HepG2 (cell line): ENCODE measurements around the gene JMJD6. TPM values are rescaled to one million over a fixed set of nuclear protein-coding genes. Genes with fewer than 3 reads are reported as not detected.
A peak's percentile ranks its signal among the peaks of the same experiment; 100 is the strongest.

Experiments used
- SKI ChIP-seq: fragments of 450-650 bp; IDR thresholded peaks from one replicate; pipeline ENCODE4 v1.6.1; 2018; ENCODE audit warnings: mild to moderate bottlenecking; ENCODE audit not compliant: partially characterized antibody
- SPEN ChIP-seq: sonication (generic); formaldehyde crosslinking; IDR thresholded peaks from 2 replicates; pipeline ENCODE4 v1.5.1; 2020; ENCODE audit warnings: low read depth, mild to moderate bottlenecking, missing genetic modification reagents
- ZC3H13 ChIP-seq: sonication (generic); formaldehyde crosslinking; IDR thresholded peaks from 2 replicates; pipeline ENCODE4 v1.8.1; 2023; ENCODE audit warnings: mild to moderate bottlenecking, missing genetic modification reagents, moderate library complexity
- ZNF451 ChIP-seq: sonication (generic); formaldehyde crosslinking; IDR thresholded peaks from 2 replicates; pipeline ENCODE4 v1.5.0; 2020; ENCODE audit warnings: mild to moderate bottlenecking, missing genetic modification reagents
- polyA plus RNA-seq, 8 experiments: library from polyadenylated mRNA; depleted of rRNA in 3 of 8; stranded (reverse) in 7 of 8; unstranded in 1 of 8; fragments of >200 nt; fragmentation: Illumina TruSeq in 4 of 8; extraction: Trizol in 4 of 8; gene quantifications; 2 replicates each; pipeline versions ENCODE4 v1.2.1 to v1.2.3, GENCODE V29; 2011 to 2016; ENCODE audit warnings: low read depth in 4 of 8, missing spikeins in 1 of 8, mixed read lengths in 1 of 8; ENCODE audit not compliant: insufficient read depth in 1 of 8
- total RNA-seq, 5 experiments: library from RNA; depleted of rRNA; stranded (reverse); fragments of >200 nt; fragmentation: Illumina TruSeq; extraction: Trizol; gene quantifications; 2 replicates each; pipeline ENCODE4 v1.2.3, GENCODE V29; 2016; ENCODE audit warnings: low read depth in 1 of 5
- TF ChIP-seq, protein P1 (sequence below): sonication (generic); formaldehyde crosslinking; IDR thresholded peaks from 2 replicates; pipeline ENCODE4 v1.4.0; 2020; ENCODE audit warnings: mild to moderate bottlenecking, missing genetic modification reagents, borderline replicate concordance
- TF ChIP-seq, protein P2 (sequence below): sonication (generic); formaldehyde crosslinking; IDR thresholded peaks from 2 replicates; pipeline ENCODE4 v1.5.0; 2020; ENCODE audit warnings: missing genetic modification reagents, mild to moderate bottlenecking, borderline replicate concordance
- TF ChIP-seq, protein P3 (sequence below): sonication (generic); formaldehyde crosslinking; IDR thresholded peaks from 2 replicates; pipeline ENCODE4 v1.4.0; 2020; ENCODE audit warnings: mild to moderate bottlenecking, missing genetic modification reagents
- TF ChIP-seq, protein P4 (sequence below): sonication (generic); formaldehyde crosslinking; IDR thresholded peaks from 2 replicates; pipeline ENCODE4 v1.9.0; 2021; ENCODE audit warnings: mild to moderate bottlenecking, missing genetic modification reagents
- TF ChIP-seq, protein P5 (sequence below): sonication (generic); formaldehyde crosslinking; IDR thresholded peaks from 2 replicates; pipeline ENCODE4 v1.5.0; 2020; ENCODE audit warnings: mild to moderate bottlenecking, missing genetic modification reagents

JMJD6 gene
- total and polyA plus RNA-seq, 2 of the 13 experiments (the other 11 are each of a cell fraction or from before 2014, with no cell fraction given): 33.6 to 41.0 TPM

DNA sequence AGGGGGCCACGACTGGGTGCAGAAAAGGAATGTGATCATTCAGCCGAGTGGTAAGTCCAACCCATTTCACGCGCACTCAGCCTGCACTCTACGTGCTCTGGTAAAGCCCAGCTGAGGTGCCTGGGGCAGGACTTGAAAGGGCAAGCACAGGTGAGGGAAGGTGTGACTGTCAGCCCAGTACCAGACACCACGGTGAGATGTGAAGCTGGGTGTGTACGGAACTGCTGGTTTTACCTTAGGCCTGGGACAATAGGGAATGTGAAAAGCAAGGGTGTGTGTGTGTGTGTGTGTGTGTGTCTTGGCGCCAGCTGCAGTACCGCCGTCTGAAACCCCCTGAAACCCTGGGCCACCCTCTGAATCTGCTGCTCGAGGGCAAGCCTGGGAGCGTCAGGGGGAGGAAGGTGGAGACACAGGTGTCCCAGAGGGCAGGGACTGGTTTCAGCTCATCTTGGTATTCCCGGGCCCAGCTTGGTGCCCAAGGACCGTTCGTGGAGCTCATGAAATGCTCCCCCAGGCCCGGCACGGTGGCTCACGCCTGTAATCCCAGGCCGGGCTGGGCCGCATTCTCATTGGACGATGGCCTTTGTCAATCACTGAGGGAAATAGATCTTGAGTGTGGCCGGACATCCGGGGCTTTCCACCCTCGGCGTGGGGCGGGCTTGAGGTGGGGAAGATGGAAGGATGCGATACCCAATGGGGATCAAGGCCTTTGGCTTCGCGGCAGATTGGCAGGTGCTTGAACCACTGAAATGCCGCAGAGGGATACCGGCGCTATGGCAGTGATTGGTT is 55.1 kb downstream of the JMJD6 start (continued):
- TF ChIP-seq, protein P1, sequence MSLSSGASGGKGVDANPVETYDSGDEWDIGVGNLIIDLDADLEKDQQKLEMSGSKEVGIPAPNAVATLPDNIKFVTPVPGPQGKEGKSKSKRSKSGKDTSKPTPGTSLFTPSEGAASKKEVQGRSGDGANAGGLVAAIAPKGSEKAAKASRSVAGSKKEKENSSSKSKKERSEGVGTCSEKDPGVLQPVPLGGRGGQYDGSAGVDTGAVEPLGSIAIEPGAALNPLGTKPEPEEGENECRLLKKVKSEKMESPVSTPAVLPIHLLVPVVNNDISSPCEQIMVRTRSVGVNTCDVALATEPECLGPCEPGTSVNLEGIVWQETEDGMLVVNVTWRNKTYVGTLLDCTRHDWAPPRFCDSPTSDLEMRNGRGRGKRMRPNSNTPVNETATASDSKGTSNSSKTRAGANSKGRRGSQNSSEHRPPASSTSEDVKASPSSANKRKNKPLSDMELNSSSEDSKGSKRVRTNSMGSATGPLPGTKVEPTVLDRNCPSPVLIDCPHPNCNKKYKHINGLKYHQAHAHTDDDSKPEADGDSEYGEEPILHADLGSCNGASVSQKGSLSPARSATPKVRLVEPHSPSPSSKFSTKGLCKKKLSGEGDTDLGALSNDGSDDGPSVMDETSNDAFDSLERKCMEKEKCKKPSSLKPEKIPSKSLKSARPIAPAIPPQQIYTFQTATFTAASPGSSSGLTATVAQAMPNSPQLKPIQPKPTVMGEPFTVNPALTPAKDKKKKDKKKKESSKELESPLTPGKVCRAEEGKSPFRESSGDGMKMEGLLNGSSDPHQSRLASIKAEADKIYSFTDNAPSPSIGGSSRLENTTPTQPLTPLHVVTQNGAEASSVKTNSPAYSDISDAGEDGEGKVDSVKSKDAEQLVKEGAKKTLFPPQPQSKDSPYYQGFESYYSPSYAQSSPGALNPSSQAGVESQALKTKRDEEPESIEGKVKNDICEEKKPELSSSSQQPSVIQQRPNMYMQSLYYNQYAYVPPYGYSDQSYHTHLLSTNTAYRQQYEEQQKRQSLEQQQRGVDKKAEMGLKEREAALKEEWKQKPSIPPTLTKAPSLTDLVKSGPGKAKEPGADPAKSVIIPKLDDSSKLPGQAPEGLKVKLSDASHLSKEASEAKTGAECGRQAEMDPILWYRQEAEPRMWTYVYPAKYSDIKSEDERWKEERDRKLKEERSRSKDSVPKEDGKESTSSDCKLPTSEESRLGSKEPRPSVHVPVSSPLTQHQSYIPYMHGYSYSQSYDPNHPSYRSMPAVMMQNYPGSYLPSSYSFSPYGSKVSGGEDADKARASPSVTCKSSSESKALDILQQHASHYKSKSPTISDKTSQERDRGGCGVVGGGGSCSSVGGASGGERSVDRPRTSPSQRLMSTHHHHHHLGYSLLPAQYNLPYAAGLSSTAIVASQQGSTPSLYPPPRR (CRISPR knock-in tag): no peak; the same call in 1 of the 2 replicates
- TF ChIP-seq, protein P2, sequence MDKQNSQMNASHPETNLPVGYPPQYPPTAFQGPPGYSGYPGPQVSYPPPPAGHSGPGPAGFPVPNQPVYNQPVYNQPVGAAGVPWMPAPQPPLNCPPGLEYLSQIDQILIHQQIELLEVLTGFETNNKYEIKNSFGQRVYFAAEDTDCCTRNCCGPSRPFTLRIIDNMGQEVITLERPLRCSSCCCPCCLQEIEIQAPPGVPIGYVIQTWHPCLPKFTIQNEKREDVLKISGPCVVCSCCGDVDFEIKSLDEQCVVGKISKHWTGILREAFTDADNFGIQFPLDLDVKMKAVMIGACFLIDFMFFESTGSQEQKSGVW: no peak
- TF ChIP-seq, protein P3, sequence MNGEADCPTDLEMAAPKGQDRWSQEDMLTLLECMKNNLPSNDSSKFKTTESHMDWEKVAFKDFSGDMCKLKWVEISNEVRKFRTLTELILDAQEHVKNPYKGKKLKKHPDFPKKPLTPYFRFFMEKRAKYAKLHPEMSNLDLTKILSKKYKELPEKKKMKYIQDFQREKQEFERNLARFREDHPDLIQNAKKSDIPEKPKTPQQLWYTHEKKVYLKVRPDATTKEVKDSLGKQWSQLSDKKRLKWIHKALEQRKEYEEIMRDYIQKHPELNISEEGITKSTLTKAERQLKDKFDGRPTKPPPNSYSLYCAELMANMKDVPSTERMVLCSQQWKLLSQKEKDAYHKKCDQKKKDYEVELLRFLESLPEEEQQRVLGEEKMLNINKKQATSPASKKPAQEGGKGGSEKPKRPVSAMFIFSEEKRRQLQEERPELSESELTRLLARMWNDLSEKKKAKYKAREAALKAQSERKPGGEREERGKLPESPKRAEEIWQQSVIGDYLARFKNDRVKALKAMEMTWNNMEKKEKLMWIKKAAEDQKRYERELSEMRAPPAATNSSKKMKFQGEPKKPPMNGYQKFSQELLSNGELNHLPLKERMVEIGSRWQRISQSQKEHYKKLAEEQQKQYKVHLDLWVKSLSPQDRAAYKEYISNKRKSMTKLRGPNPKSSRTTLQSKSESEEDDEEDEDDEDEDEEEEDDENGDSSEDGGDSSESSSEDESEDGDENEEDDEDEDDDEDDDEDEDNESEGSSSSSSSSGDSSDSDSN (CRISPR knock-in tag): peak; percentile 84
- TF ChIP-seq SKI: peak; percentile 37
- no peak for TF ChIP-seq ZNF451 (CRISPR knock-in tag)
- TF ChIP-seq ZC3H13 (CRISPR knock-in tag): 0 out of 2 replicates have a peak, but pooled peaks have one; percentile 54
- TF ChIP-seq, protein P4, sequence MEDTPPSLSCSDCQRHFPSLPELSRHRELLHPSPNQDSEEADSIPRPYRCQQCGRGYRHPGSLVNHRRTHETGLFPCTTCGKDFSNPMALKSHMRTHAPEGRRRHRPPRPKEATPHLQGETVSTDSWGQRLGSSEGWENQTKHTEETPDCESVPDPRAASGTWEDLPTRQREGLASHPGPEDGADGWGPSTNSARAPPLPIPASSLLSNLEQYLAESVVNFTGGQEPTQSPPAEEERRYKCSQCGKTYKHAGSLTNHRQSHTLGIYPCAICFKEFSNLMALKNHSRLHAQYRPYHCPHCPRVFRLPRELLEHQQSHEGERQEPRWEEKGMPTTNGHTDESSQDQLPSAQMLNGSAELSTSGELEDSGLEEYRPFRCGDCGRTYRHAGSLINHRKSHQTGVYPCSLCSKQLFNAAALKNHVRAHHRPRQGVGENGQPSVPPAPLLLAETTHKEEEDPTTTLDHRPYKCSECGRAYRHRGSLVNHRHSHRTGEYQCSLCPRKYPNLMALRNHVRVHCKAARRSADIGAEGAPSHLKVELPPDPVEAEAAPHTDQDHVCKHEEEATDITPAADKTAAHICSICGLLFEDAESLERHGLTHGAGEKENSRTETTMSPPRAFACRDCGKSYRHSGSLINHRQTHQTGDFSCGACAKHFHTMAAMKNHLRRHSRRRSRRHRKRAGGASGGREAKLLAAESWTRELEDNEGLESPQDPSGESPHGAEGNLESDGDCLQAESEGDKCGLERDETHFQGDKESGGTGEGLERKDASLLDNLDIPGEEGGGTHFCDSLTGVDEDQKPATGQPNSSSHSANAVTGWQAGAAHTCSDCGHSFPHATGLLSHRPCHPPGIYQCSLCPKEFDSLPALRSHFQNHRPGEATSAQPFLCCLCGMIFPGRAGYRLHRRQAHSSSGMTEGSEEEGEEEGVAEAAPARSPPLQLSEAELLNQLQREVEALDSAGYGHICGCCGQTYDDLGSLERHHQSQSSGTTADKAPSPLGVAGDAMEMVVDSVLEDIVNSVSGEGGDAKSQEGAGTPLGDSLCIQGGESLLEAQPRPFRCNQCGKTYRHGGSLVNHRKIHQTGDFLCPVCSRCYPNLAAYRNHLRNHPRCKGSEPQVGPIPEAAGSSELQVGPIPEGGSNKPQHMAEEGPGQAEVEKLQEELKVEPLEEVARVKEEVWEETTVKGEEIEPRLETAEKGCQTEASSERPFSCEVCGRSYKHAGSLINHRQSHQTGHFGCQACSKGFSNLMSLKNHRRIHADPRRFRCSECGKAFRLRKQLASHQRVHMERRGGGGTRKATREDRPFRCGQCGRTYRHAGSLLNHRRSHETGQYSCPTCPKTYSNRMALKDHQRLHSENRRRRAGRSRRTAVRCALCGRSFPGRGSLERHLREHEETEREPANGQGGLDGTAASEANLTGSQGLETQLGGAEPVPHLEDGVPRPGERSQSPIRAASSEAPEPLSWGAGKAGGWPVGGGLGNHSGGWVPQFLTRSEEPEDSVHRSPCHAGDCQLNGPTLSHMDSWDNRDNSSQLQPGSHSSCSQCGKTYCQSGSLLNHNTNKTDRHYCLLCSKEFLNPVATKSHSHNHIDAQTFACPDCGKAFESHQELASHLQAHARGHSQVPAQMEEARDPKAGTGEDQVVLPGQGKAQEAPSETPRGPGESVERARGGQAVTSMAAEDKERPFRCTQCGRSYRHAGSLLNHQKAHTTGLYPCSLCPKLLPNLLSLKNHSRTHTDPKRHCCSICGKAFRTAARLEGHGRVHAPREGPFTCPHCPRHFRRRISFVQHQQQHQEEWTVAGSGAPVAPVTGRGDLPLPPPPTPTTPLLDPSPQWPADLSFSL (CRISPR knock-in tag): peak; percentile 95; the same call in 1 of the 2 replicates
- peak; percentile 85 for TF ChIP-seq SPEN (CRISPR knock-in tag)
- TF ChIP-seq, protein P5, sequence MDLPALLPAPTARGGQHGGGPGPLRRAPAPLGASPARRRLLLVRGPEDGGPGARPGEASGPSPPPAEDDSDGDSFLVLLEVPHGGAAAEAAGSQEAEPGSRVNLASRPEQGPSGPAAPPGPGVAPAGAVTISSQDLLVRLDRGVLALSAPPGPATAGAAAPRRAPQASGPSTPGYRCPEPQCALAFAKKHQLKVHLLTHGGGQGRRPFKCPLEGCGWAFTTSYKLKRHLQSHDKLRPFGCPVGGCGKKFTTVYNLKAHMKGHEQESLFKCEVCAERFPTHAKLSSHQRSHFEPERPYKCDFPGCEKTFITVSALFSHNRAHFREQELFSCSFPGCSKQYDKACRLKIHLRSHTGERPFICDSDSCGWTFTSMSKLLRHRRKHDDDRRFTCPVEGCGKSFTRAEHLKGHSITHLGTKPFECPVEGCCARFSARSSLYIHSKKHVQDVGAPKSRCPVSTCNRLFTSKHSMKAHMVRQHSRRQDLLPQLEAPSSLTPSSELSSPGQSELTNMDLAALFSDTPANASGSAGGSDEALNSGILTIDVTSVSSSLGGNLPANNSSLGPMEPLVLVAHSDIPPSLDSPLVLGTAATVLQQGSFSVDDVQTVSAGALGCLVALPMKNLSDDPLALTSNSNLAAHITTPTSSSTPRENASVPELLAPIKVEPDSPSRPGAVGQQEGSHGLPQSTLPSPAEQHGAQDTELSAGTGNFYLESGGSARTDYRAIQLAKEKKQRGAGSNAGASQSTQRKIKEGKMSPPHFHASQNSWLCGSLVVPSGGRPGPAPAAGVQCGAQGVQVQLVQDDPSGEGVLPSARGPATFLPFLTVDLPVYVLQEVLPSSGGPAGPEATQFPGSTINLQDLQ: peak; percentile 83; the same call in 1 of the 2 replicates
